BLaER1 treated with 17β-estradiol and CSF1 and Interleukin-3, amounts not matched to agents 10 nM and 100 nM (cell line): ENCODE data around the gene GPX3.
A peak's percentile ranks its signal among the peaks of the same experiment; 100 is the strongest.

Source experiments
- H3K27ac ChIP-seq, 11 experiments: shearing (Covaris generic); formaldehyde crosslinking; 2 replicates each; pipeline ENCODE4 v1.8.1; 2022
- H3K27me3 ChIP-seq, 11 experiments: shearing (Covaris generic); formaldehyde crosslinking; 2 replicates each; pipeline ENCODE4 v1.8.1; 2022
- H3K36me3 ChIP-seq, 11 experiments: shearing (Covaris generic); formaldehyde crosslinking; 2 replicates each; pipeline ENCODE4 v1.8.1; 2022
- H3K4me1 ChIP-seq, 10 experiments: shearing (Covaris generic); formaldehyde crosslinking; 2 replicates each; pipeline ENCODE4 v1.8.1; 2022
- H3K4me2 ChIP-seq, 11 experiments: shearing (Covaris generic); formaldehyde crosslinking; 2 replicates each; pipeline ENCODE4 v1.8.1; 2022
- H3K4me3 ChIP-seq, 10 experiments: shearing (Covaris generic); formaldehyde crosslinking; 2 replicates each; pipeline ENCODE4 v1.8.1; 2022
- H3K9ac ChIP-seq, 11 experiments: shearing (Covaris generic); formaldehyde crosslinking; 2 replicates each; pipeline ENCODE4 v1.8.1; 2022
- H3K9me3 ChIP-seq, 11 experiments: shearing (Covaris generic); formaldehyde crosslinking; replicated peaks in 1 of 11; 2 replicates each; pipeline ENCODE4 v1.8.1; 2022
- H4K20me1 ChIP-seq, 11 experiments: shearing (Covaris generic); formaldehyde crosslinking; 2 replicates each; pipeline ENCODE4 v1.8.1; 2022
- Cebpa-rat ChIP-seq, 11 experiments: shearing (Covaris generic); IDR thresholded peaks; 2 replicates each; pipeline ENCODE4 v1.8.1; 2022

The GPX3 gene

GRCh38 chr5:151068433-151069197 lies 48.2 kb downstream of the GPX3 start:
- peak overlapping the region; percentile 79 to 97 (median 87) for H3K4me2 ChIP-seq
- peaks cover 24 to 93% (median 70%) of the 10 kb centered on the region in 11 experiments; a peak in 20 of 22 replicates for H3K36me3 ChIP-seq
- TF ChIP-seq Cebpa-rat (IDR thresholded peaks at IDR 0.05) = no peak
- no peaks in the 10 kb centered on the region for H3K27me3 ChIP-seq
- H4K20me1 ChIP-seq = peaks cover 69 to 100% (median 91%) of the 10 kb centered on the region in 11 experiments
- H3K27ac ChIP-seq = peak overlapping the region; percentile 27 to 89 (median 62); a peak in 21 of 22 replicates
- peaks cover 57 to 97% (median 82%) of the 10 kb centered on the region in 10 experiments for H3K4me1 ChIP-seq
- H3K9ac ChIP-seq = peak overlapping the region; percentile 9 to 72 (median 56); a peak in 20 of 22 replicates
- peaks cover 0 to 4% (median 0%) of the 10 kb centered on the region in 11 experiments; a peak in 4 of 22 replicates for H3K9me3 ChIP-seq
- H3K4me3 ChIP-seq = peak overlapping the region in 4 of 10 experiments; percentile 1 to 28 (median 14); a peak in 6 of 20 replicates

DNA sequence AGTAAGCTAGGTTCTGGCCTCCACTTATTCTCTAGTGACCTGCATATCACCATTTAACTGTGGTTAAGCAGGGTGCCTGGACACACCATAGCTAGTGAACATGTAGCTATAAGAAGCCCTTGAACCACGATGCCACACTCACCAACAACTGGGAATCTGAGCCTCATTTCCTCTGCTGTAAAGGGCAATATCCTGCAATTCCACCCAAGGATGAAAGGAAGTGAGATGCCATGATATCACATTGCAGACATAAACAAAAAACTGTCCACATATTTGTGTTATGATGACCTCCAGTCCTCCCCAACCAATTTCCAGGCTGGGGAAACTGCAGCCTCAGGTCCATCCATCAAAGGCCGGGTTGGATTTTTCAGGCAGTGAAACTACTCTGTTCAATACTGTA lies 50.1 kb downstream of the GPX3 start:
- Histone ChIP-seq H4K20me1 (peaks cover 81 to 100% (median 96%) of the 10 kb centered on the region in 11 experiments), H3K27me3 (no peaks in the 10 kb centered on the region), H3K9ac (peak overlapping the region in 1 of 11 experiments; percentile 67; a peak in 1 of 22 replicates)

GRCh38 chr5:151071021-151071420 lies 50.6 kb downstream of the GPX3 start:
- no peaks in the 10 kb centered on the region for H3K27me3 ChIP-seq
- H4K20me1 ChIP-seq = peaks cover 81 to 100% (median 99%) of the 10 kb centered on the region in 11 experiments
- H3K4me2 ChIP-seq = peak overlapping the region in 3 of 11 experiments; percentile 88 to 96 (median 89); a peak in 7 of 22 replicates
- no peak overlapping the region for H3K27ac ChIP-seq
- peaks cover 0 to 12% (median 0%) of the 10 kb centered on the region in 11 experiments; a peak in 6 of 22 replicates for H3K9me3 ChIP-seq
- TF ChIP-seq Cebpa-rat (IDR thresholded peaks at IDR 0.05) = no peak
- no peak overlapping the region for H3K9ac ChIP-seq
- peaks cover 47 to 86% (median 67%) of the 10 kb centered on the region in 10 experiments for H3K4me1 ChIP-seq
- H3K36me3 ChIP-seq = peaks cover 37 to 97% (median 78%) of the 10 kb centered on the region in 11 experiments; a peak in 21 of 22 replicates
- H3K4me3 ChIP-seq = no peak overlapping the region

More for the DNA sequence above, 50.1 kb downstream of the GPX3 start:
- H3K4me3 ChIP-seq = no peak overlapping the region
- peaks cover 31 to 94% (median 72%) of the 10 kb centered on the region in 11 experiments; a peak in 21 of 22 replicates for H3K36me3 ChIP-seq
- peak overlapping the region; percentile 5 to 97 (median 86); a peak in 16 of 22 replicates for H3K4me2 ChIP-seq
- no peak overlapping the region; a peak in 2 of 22 replicates for H3K27ac ChIP-seq
- H3K4me1 ChIP-seq = peaks cover 48 to 86% (median 66%) of the 10 kb centered on the region in 10 experiments
- H3K9me3 ChIP-seq = peaks cover 0 to 12% (median 0%) of the 10 kb centered on the region in 11 experiments; a peak in 6 of 22 replicates
- TF ChIP-seq Cebpa-rat (IDR thresholded peaks at IDR 0.05) = no peak

DNA sequence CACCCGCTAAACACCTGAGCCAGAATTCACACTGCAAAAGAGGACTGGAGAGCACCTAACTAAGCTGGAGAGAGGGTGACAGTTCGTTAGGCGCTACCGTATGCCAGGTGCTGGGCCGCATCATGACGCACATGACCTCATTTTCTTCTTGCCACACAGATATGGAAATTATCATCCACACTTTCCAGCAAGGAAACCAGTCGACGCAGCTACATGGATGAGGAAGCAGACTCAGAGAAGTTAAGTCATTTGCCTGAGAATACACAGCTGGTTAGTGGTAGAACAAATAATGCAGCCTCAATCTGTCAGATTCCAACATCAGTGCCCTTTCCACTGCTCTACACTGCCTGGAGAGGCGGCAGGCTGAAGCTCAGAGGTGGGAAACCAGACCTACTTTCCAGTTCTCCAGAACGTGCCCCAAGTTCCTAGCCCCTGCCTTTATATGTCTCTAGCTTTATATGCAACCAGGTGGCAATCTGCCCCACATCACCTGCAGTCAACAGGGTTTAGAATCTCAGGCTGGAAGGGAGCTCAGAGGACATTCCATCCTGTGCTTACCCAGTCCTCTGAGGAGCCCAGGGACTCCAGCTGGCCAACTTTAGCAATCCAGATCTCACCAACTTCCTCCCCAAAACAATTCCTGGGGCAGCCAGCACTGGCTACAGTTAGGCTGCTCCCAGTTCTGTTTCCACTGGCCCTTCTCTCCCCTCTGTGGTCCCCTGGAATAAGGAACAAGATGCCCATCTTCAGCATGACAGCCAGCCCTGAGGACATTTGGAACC lies 51.6 kb downstream of the GPX3 start:
- H3K36me3 ChIP-seq = peaks cover 39 to 97% (median 82%) of the 10 kb centered on the region in 11 experiments; a peak in 21 of 22 replicates
- peak overlapping the region in 3 of 11 experiments; percentile 88 to 96 (median 89); a peak in 5 of 22 replicates for H3K4me2 ChIP-seq
- peak overlapping the region in 4 of 11 experiments; percentile 5 to 18 (median 10); a peak in 2 of 22 replicates for H3K27ac ChIP-seq
- H3K9me3 ChIP-seq = peaks cover 0 to 12% (median 0%) of the 10 kb centered on the region in 11 experiments; a peak in 6 of 22 replicates
- H3K9ac ChIP-seq = peak overlapping the region in 1 of 11 experiments; percentile 5; a peak in 1 of 22 replicates
- H3K27me3 ChIP-seq = no peaks in the 10 kb centered on the region
- peaks cover 47 to 86% (median 66%) of the 10 kb centered on the region in 10 experiments for H3K4me1 ChIP-seq
- TF ChIP-seq Cebpa-rat (IDR thresholded peaks at IDR 0.05) = no peak
- peaks cover 81 to 100% (median 99%) of the 10 kb centered on the region in 11 experiments for H4K20me1 ChIP-seq
- H3K4me3 ChIP-seq = no peak overlapping the region

- H3K4me1 ChIP-seq = peaks cover 46 to 86% (median 66%) of the 10 kb centered on the region in 10 experiments
- TF ChIP-seq Cebpa-rat (IDR thresholded peaks at IDR 0.05) = no peak
- H3K4me2 ChIP-seq = peak overlapping the region in 3 of 11 experiments; percentile 88 to 96 (median 89); a peak in 5 of 22 replicates
- H3K9me3 ChIP-seq = peaks cover 0 to 12% (median 0%) of the 10 kb centered on the region in 11 experiments; a peak in 6 of 22 replicates
- no peak overlapping the region for H3K4me3 ChIP-seq
- no peaks in the 10 kb centered on the region for H3K27me3 ChIP-seq
- no peak overlapping the region for H3K27ac ChIP-seq
- H3K9ac ChIP-seq = no peak overlapping the region
- H4K20me1 ChIP-seq = peaks cover 80 to 100% (median 99%) of the 10 kb centered on the region in 11 experiments
- H3K36me3 ChIP-seq = peaks cover 39 to 97% (median 82%) of the 10 kb centered on the region in 11 experiments; a peak in 21 of 22 replicates
These were observed 52.2 kb downstream of the GPX3 start for GRCh38 chr5:151072630-151073025.

DNA sequence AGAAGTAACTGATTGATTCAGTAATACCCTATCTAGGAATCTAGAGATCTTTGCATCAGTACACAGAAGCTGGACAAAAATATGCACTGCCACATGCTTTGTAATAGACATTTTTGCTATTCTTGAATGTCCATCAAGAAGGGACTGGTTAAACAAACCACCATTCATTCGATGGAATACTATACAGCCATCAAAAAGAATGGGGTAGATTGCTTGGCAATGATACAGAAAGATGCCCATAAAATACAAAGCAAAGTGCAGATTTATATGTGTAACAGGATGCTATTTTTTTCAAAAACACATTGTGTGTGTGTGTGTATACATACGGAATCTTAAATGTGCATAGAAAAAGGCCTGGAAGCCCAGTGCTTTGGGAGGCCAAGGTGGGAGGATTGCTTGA lies 52.9 kb downstream of the GPX3 start:
- no peak overlapping the region for H3K27ac ChIP-seq
- H3K27me3 ChIP-seq = no peaks in the 10 kb centered on the region
- peaks cover 44 to 97% (median 82%) of the 10 kb centered on the region in 11 experiments; a peak in 21 of 22 replicates for H3K36me3 ChIP-seq
- no peak for TF ChIP-seq Cebpa-rat (IDR thresholded peaks at IDR 0.05)
- H4K20me1 ChIP-seq = peaks cover 79 to 100% (median 99%) of the 10 kb centered on the region in 11 experiments
- H3K4me1 ChIP-seq = peaks cover 44 to 86% (median 66%) of the 10 kb centered on the region in 10 experiments
- H3K4me2 ChIP-seq = peak overlapping the region in 2 of 11 experiments; percentile 88 to 89; a peak in 2 of 22 replicates
- H3K4me3 ChIP-seq = no peak overlapping the region
- H3K9me3 ChIP-seq = peaks cover 0 to 12% (median 0%) of the 10 kb centered on the region in 11 experiments; a peak in 6 of 22 replicates
- no peak overlapping the region for H3K9ac ChIP-seq

- Histone ChIP-seq H3K27me3 (no peaks in the 10 kb centered on the region), H4K20me1 (peaks cover 78 to 100% (median 99%) of the 10 kb centered on the region in 11 experiments), H3K4me3 (no peak overlapping the region), H3K9ac (no peak overlapping the region), H3K27ac (no peak overlapping the region), H3K36me3 (peaks cover 50 to 98% (median 84%) of the 10 kb centered on the region in 11 experiments), H3K4me2 (no peak overlapping the region), H3K4me1 (peaks cover 44 to 86% (median 66%) of the 10 kb centered on the region in 10 experiments), H3K9me3 (peaks cover 0 to 12% (median 0%) of the 10 kb centered on the region in 11 experiments; a peak in 6 of 22 replicates)
- TF ChIP-seq Cebpa-rat (IDR thresholded peaks at IDR 0.05) = no peak
These were observed 54.2 kb downstream of the GPX3 start for GRCh38 chr5:151074557-151074956.
